ENCODE measurements around the gene SLCO2B1.

SLCO2B1 gene

GRCh38 chr11:75132080-75132479 is 18.8 kb upstream of the SLCO2B1 start:
- DNase-seq, result no peak
- intact Hi-C loops (cut with DNase I; ENCODE audit: low total_unique reads), result no loop called here
- Histone ChIP-seq H3K4me1 (no peaks in the 10 kb centered on the region), H3K36me3 (no peaks in the 10 kb centered on the region), H3K9me3 (no peaks in the 10 kb centered on the region), H3K27ac (no peak overlapping the region), H3K4me3 (no peak overlapping the region), H3K27me3 (peaks cover 0 to 30% of the 10 kb centered on the region in 2 donors)
- TF ChIP-seq CTCF (IDR thresholded peaks at IDR 0.05), result no peak

GRCh38 chr11:75133976-75134375 is 16.9 kb upstream of the SLCO2B1 start:
- Histone ChIP-seq H3K36me3 (no peaks in the 10 kb centered on the region), H3K4me3 (no peak overlapping the region), H3K27me3 (peaks cover 0 to 31% of the 10 kb centered on the region in 2 donors), H3K27ac (no peak overlapping the region), H3K4me1 (no peaks in the 10 kb centered on the region), H3K9me3 (no peaks in the 10 kb centered on the region)
- intact Hi-C loops (cut with DNase I; ENCODE audit: low total_unique reads), result no loop called here
- DNase-seq, result no peak
- TF ChIP-seq CTCF (IDR thresholded peaks at IDR 0.05), result no peak

- intact Hi-C loops (cut with DNase I; ENCODE audit: low total_unique reads), result no loop called here
- Histone ChIP-seq H3K27me3 (peaks cover 0 to 34% of the 10 kb centered on the region in 2 donors), H3K4me3 (no peak overlapping the region), H3K9me3 (no peaks in the 10 kb centered on the region), H3K4me1 (no peaks in the 10 kb centered on the region), H3K36me3 (no peaks in the 10 kb centered on the region), H3K27ac (no peak overlapping the region)
- TF ChIP-seq CTCF (IDR thresholded peaks at IDR 0.05), result no peak
- DNase-seq, result no peak
Measured at GRCh38 chr11:75135021-75135650, 15.8 kb upstream of the SLCO2B1 start.

GRCh38 chr11:75135651-75136050 is 15.3 kb upstream of the SLCO2B1 start:
- TF ChIP-seq CTCF (IDR thresholded peaks at IDR 0.05), result no peak
- intact Hi-C loops (cut with DNase I; ENCODE audit: low total_unique reads), result no loop called here
- Histone ChIP-seq H3K4me3 (no peak overlapping the region), H3K36me3 (no peaks in the 10 kb centered on the region), H3K27ac (no peak overlapping the region), H3K4me1 (peaks cover 0 to 3% (median 0%) of the 10 kb centered on the region in 4 donors), H3K9me3 (no peaks in the 10 kb centered on the region), H3K27me3 (peaks cover 0 to 37% of the 10 kb centered on the region in 2 donors)
- no peak for DNase-seq

- Histone ChIP-seq H3K36me3 (no peaks in the 10 kb centered on the region), H3K27me3 (peaks cover 0 to 27% of the 10 kb centered on the region in 2 donors), H3K9me3 (no peaks in the 10 kb centered on the region), H3K27ac (no peak overlapping the region), H3K4me1 (peaks cover 0 to 3% (median 0%) of the 10 kb centered on the region in 4 donors), H3K4me3 (no peak overlapping the region)
- intact Hi-C loops (cut with DNase I; ENCODE audit: low total_unique reads), result no loop called here
- TF ChIP-seq CTCF (IDR thresholded peaks at IDR 0.05), result peak; percentile 72 to 77
- DNase-seq, result peak; percentile 61 to 70
Measured at GRCh38 chr11:75140269-75141138, 10.4 kb upstream of the SLCO2B1 start.

Measured in tibial artery (tissue), 4 donors.